ENCODE data around the gene PCBP3. TPM values are rescaled to one million over a fixed set of nuclear protein-coding genes. Genes with fewer than 3 reads are reported as not detected.

Gene PCBP3
- total RNA-seq, 1 experiment from 2014 or later = 10.9 TPM

DNA sequence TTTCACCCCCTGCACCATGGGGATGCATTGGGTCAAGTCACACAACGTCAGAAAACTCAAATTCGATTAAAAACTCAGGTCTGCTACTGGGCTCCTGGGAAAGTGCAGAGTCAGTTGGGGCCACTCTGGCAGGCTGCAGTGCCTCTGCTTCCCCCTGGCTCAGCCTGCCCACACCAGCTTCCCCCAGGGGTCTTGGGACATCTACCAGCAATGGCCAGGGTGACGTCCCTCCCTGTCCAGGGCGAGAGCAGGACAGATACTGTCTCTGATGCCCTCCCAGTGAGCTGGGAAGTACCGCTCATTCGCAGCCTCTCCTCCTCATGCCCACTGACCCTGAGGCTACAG lies 231.9 kb downstream of the PCBP3 start:
- Histone ChIP-seq H3K14ac (ENCODE audit: insufficient read depth, low read length) (no peak overlapping the region), H4K20me1 (ENCODE audit: control insufficient read depth, insufficient read depth, insufficient read length) (no peaks in the 10 kb centered on the region), H3K18ac (ENCODE audit: insufficient read length, low read depth, low read length) (no peak overlapping the region), H3K4me2 (ENCODE audit: insufficient read depth, insufficient read length, low read length) (no peak overlapping the region), H3K4ac (ENCODE audit: low read depth, low read length) (no peak overlapping the region), H2BK120ac (ENCODE audit: low read depth, low read length, poor library complexity, severe bottlenecking) (no peak overlapping the region), H4K91ac (ENCODE audit: insufficient read length, low read depth, low read length) (no peak overlapping the region), H2BK20ac (ENCODE audit: low read depth, low read length, poor library complexity, severe bottlenecking) (no peak overlapping the region), H3K23ac (ENCODE audit: insufficient read length, low read depth, low read length) (no peak overlapping the region), H3K79me1 (ENCODE audit: insufficient read depth, low read depth, low read length, poor library complexity, severe bottlenecking) (no peaks in the 10 kb centered on the region), H3T11ph (ENCODE audit: low read length) (no peak overlapping the region), H3K27me3 (ENCODE audit: insufficient read depth, low read length) (no peaks in the 10 kb centered on the region), H3K4me1 (ENCODE audit: insufficient read depth, low read length) (no peaks in the 10 kb centered on the region), H3K23me2 (ENCODE audit: insufficient read length, low read depth, low read length, poor library complexity, severe bottlenecking) (no peaks in the 10 kb centered on the region), H4K5ac (ENCODE audit: insufficient read length, low read depth, low read length) (no peak overlapping the region), H3K9me3 (ENCODE audit: control insufficient read depth, low read depth, low read length) (no peaks in the 10 kb centered on the region), H3K79me2 (ENCODE audit: insufficient read depth, low read length) (no peaks in the 10 kb centered on the region), H2BK5ac (ENCODE audit: insufficient read length, low read length) (no peak overlapping the region), H2AFZ (ENCODE audit: low read length) (no peak overlapping the region), H3K56ac (ENCODE audit: insufficient read length, low read depth, low read length) (no peak overlapping the region), H4K8ac (replicated peaks; ENCODE audit: insufficient read length, low read depth, low read length) (no peak overlapping the region), H2BK12ac (ENCODE audit: insufficient read length, low read depth, low read length) (no peak overlapping the region), H2BK15ac (ENCODE audit: low read depth, low read length) (no peak overlapping the region), H2AK5ac (ENCODE audit: insufficient read length, low read length) (no peak overlapping the region), H3K9ac (ENCODE audit: extremely low read depth, insufficient read length, low read length) (no peak overlapping the region), H3K27ac (ENCODE audit: insufficient read length, low read depth, low read length) (no peak overlapping the region)
- H3K27ac Mint-ChIP-seq = peak overlapping the region in 1 of 3 experiments; percentile 39; a peak in 2 of 7 replicates
- peaks cover 2% of the 10 kb centered on the region; the same call in 1 of the 2 replicates for H3K27me3 Mint-ChIP-seq (ENCODE audit: low read depth)
- H3K9me3 Mint-ChIP-seq = no peaks in the 10 kb centered on the region
- DNase-seq = no peak
- H3K36me3 Mint-ChIP-seq (ENCODE audit: insufficient read depth in 1 of 3, low read depth in 3 of 3) = no peaks in the 10 kb centered on the region
- TF ChIP-seq, protein P1, sequence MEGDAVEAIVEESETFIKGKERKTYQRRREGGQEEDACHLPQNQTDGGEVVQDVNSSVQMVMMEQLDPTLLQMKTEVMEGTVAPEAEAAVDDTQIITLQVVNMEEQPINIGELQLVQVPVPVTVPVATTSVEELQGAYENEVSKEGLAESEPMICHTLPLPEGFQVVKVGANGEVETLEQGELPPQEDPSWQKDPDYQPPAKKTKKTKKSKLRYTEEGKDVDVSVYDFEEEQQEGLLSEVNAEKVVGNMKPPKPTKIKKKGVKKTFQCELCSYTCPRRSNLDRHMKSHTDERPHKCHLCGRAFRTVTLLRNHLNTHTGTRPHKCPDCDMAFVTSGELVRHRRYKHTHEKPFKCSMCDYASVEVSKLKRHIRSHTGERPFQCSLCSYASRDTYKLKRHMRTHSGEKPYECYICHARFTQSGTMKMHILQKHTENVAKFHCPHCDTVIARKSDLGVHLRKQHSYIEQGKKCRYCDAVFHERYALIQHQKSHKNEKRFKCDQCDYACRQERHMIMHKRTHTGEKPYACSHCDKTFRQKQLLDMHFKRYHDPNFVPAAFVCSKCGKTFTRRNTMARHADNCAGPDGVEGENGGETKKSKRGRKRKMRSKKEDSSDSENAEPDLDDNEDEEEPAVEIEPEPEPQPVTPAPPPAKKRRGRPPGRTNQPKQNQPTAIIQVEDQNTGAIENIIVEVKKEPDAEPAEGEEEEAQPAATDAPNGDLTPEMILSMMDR (conservative IDR thresholded peaks at IDR 0.05) = no peak
- peaks cover 2 to 4% of the 10 kb centered on the region in 2 experiments; a peak in 2 of 4 replicates for H3K4me1 Mint-ChIP-seq
- no CpG with 5 or more reads among the region's 6 CpGs for WGBS (ENCODE audit: extremely low coverage, insufficient read length, low lambda C conversion rate)
- no peak overlapping the region for H3K4me3 Mint-ChIP-seq
